Measurements from ENCODE around the gene SELENOI.

GRCh38 chr2:26387189-26387588 is 41.2 kb downstream of the SELENOI start:
- TF ChIP-seq POLR2AphosphoS5 (IDR thresholded peaks at IDR 0.05; ENCODE audit: low read depth, low read length) = no peak
- no peak for TF ChIP-seq POLR2A (IDR thresholded peaks at IDR 0.05; ENCODE audit: low read depth, low read length)
- TF ChIP-seq SPI1 (IDR thresholded peaks at IDR 0.05; ENCODE audit: low read depth, low read length) = no peak
- TF ChIP-seq TAF1 (IDR thresholded peaks at IDR 0.05; ENCODE audit: low read depth, low read length) = no peak
